HepG2 (cell line): ENCODE data around the gene ELP4. TPM values are rescaled to one million over a fixed set of nuclear protein-coding genes. Genes with fewer than 3 reads are reported as not detected.

Experiments
- ATAC-seq: fragments of 200-7000 bp; cut with Tn5 transposase; 3 replicates; pipeline ENCODE4 v1.9.1; 2020; ENCODE audit warnings: mild to moderate bottlenecking, moderate library complexity
- BruUV-seq: library from RNA; stranded (reverse); fragments of 400-500 nt; replicated peaks from 2 replicates; lab custom pipeline; 2021; lab: Mats Ljungman, UMichigan
- CTCF ChIA-PET: fragments of 300-600 bp; formaldehyde crosslinking; extraction: SDS; loops from one replicate; lab custom pipeline; 2021; ENCODE audit warnings: low total read pairs, inconsistent platforms, low intra/inter-chr PET ratio; lab: Yijun Ruan, JAX
- POLR2A ChIA-PET: fragments of 350-600 bp; sonication (Branson Sonifier 250); formaldehyde crosslinking; loops from one replicate; lab custom pipeline; 2020; ENCODE audit warnings: antibody characterized with exemption, inconsistent platforms; lab: Yijun Ruan, JAX
- DNase-seq: peaks from one replicate; pipeline ENCODE4 v3.0.0-alpha.2; 2015; ENCODE audit warnings: low spot score
- FAIRE-seq: peaks from 3 replicates; lab custom pipeline; 2011; peaks lifted over from hg19 to GRCh38; lab: Jason Lieb, UNC
- H2AFZ ChIP-seq: one replicate; pipeline ENCODE4 v1.6.1; 2011; ENCODE audit warnings: low read length, inconsistent platforms
- H3K27ac ChIP-seq: fragments of 300-600 bp; 3 replicates; pipeline ENCODE4 v1.8.0; 2011; ENCODE audit warnings: mixed run types, mild to moderate bottlenecking, mixed read lengths, low read length, inconsistent platforms; ENCODE audit not compliant: insufficient read depth; ENCODE audit errors: extremely low read length
- H3K27me3 ChIP-seq, 2 experiments: fragments of 200-600 bp in 1 of 2; 2 replicates in 1 of 2; 3 replicates in 1 of 2; pipeline versions ENCODE4 v1.6.0 to v1.8.0; 2011; ENCODE audit warnings: low read length in 2 of 2, mild to moderate bottlenecking in 2 of 2, moderate library complexity in 2 of 2, inconsistent platforms in 1 of 2; ENCODE audit not compliant: insufficient read depth in 2 of 2, control insufficient read depth in 1 of 2
- H3K36me3 ChIP-seq, 2 experiments: fragments of 200-600 bp in 1 of 2; replicated peaks in 1 of 2; 2 replicates in 1 of 2; 3 replicates in 1 of 2; pipeline versions ENCODE4 v1.5.1 to v1.8.0; 2011; ENCODE audit warnings: low read length in 2 of 2, inconsistent platforms in 1 of 2; ENCODE audit not compliant: insufficient read depth in 2 of 2, control insufficient read depth in 1 of 2
- H3K4me1 ChIP-seq: 2 replicates; pipeline ENCODE4 v1.5.1; 2012; ENCODE audit warnings: low read length, inconsistent platforms; ENCODE audit not compliant: insufficient read depth
- H3K4me2 ChIP-seq: 2 replicates; pipeline ENCODE4 v1.6.0; 2011; ENCODE audit warnings: low read depth, low read length, inconsistent platforms
- H3K4me3 ChIP-seq, 3 experiments: fragments of 200-600 bp in 1 of 3; sonication (generic), shearing (Covaris generic) in 1 of 3; replicated peaks in 1 of 3; 2 replicates each; pipeline ENCODE4 v1.5.1; 2011 to 2016; ENCODE audit warnings: low read length in 3 of 3, inconsistent platforms in 2 of 3, low read depth in 2 of 3, mild to moderate bottlenecking in 2 of 3, control low read depth in 1 of 3, mixed read lengths in 1 of 3; ENCODE audit not compliant: insufficient read depth in 1 of 3
- H3K79me2 ChIP-seq: one replicate; pipeline ENCODE4 v1.6.1; 2011; ENCODE audit warnings: low read length, inconsistent platforms; ENCODE audit not compliant: insufficient read depth
- H3K9ac ChIP-seq: 2 replicates; pipeline ENCODE4 v1.6.0; 2011; ENCODE audit warnings: mild to moderate bottlenecking, low read depth, low read length, inconsistent platforms; ENCODE audit not compliant: insufficient read depth
- H3K9me3 ChIP-seq: 2 replicates; pipeline ENCODE4 v1.5.1; 2012; ENCODE audit warnings: mild to moderate bottlenecking, low read length
- H4K20me1 ChIP-seq: 2 replicates; pipeline ENCODE4 v1.6.0; 2011; ENCODE audit warnings: inconsistent platforms, mild to moderate bottlenecking, low read length, moderate library complexity; ENCODE audit not compliant: insufficient read depth
- BCL3 ChIP-seq: sonication (generic); formaldehyde crosslinking; IDR thresholded peaks from 2 replicates; pipeline ENCODE4 v1.5.1; 2020; ENCODE audit warnings: mild to moderate bottlenecking, missing genetic modification reagents, moderate library complexity
- HNF4G ChIP-seq, 2 experiments: sonication (generic) in 1 of 2; formaldehyde crosslinking in 1 of 2; IDR thresholded peaks; 2 replicates each; pipeline versions ENCODE4 v1.4.0 to v1.6.1; 2011 to 2020; ENCODE audit warnings: borderline replicate concordance in 2 of 2, low read depth in 2 of 2, mild to moderate bottlenecking in 2 of 2, low read length in 1 of 2, missing genetic modification reagents in 1 of 2, moderate library complexity in 1 of 2
- JDP2 ChIP-seq: sonication (generic); formaldehyde crosslinking; IDR thresholded peaks from 2 replicates; pipeline ENCODE4 v1.8.1; 2022; ENCODE audit warnings: missing genetic modification reagents, borderline replicate concordance
- RAD21 ChIP-seq: fragments of 450-650 bp; formaldehyde crosslinking; IDR thresholded peaks from 2 replicates; pipeline ENCODE4 v1.5.0; 2020; ENCODE audit warnings: mild to moderate bottlenecking
- ZXDC ChIP-seq: sonication (generic); formaldehyde crosslinking; IDR thresholded peaks from 2 replicates; pipeline ENCODE4 v1.5.0; 2020; ENCODE audit warnings: mild to moderate bottlenecking, missing genetic modification reagents
- WGBS: methylation state at CpG from one replicate; pipeline ENCODE4 v1.1.6; 2017; ENCODE audit warnings: low lambda C conversion rate; 5-methylcytosine and 5-hydroxymethylcytosine counted together
- in situ Hi-C: cut with HindIII; loops from 2 replicates; pipeline ENCODE4 v1.10.0; 2017; ENCODE audit warnings: low pct_unique_long_range_greater_than_20kb; ENCODE audit not compliant: extremely low pct_ligation_motif_present
- intact Hi-C: fragments of 100-400 bp; cut with micrococcal nuclease; formaldehyde crosslinking; loops from one replicate; pipeline ENCODE4 v1.10.0; 2022; ENCODE audit not compliant: unreplicated experiment
- polyA plus RNA-seq, 8 experiments: library from polyadenylated mRNA; depleted of rRNA in 3 of 8; stranded (reverse) in 7 of 8; unstranded in 1 of 8; fragments of >200 nt; fragmentation: Illumina TruSeq in 4 of 8; extraction: Trizol in 4 of 8; gene quantifications; 2 replicates each; pipeline versions ENCODE4 v1.2.1 to v1.2.3, GENCODE V29; 2011 to 2016; ENCODE audit warnings: low read depth in 4 of 8, missing spikeins in 1 of 8, mixed read lengths in 1 of 8; ENCODE audit not compliant: insufficient read depth in 1 of 8
- total RNA-seq, 5 experiments: library from RNA; depleted of rRNA; stranded (reverse); fragments of >200 nt; fragmentation: Illumina TruSeq; extraction: Trizol; gene quantifications; 2 replicates each; pipeline ENCODE4 v1.2.3, GENCODE V29; 2016; ENCODE audit warnings: low read depth in 1 of 5

ELP4 gene
- total and polyA plus RNA-seq, 2 of the 13 experiments (the other 11 are each of a cell fraction or from before 2014, with no cell fraction given), result 12.8 to 19.1 TPM

GRCh38 chr11:31795706-31796498, 286.3 kb downstream of the ELP4 start:
- intact Hi-C loops, result no loop called here
- in situ Hi-C loops, result no loop called here
- no peaks in the 10 kb centered on the region; a peak in 1 of 5 replicates for H3K27me3 ChIP-seq

More at GRCh38 chr11:31795706-31796498, 286.3 kb downstream of the ELP4 start:
- no TSS peak for BruUV-seq
- POLR2A ChIA-PET, result no interaction called here
- H4K20me1 ChIP-seq, result no peaks in the 10 kb centered on the region
- TF ChIP-seq RAD21 (CRISPR knock-in tag), result no peak
- no peak for TF ChIP-seq JDP2 (CRISPR knock-in tag)
- no peak for TF ChIP-seq BCL3 (CRISPR knock-in tag)
- TF ChIP-seq HNF4G (IDR thresholded peaks at IDR 0.05; ENCODE audit: borderline replicate concordance, low read depth, low read length), result no peak
- no peak for TF ChIP-seq HNF4G (CRISPR knock-in tag; IDR thresholded peaks at IDR 0.05; ENCODE audit: borderline replicate concordance, low read depth)
- TF ChIP-seq ZXDC (CRISPR knock-in tag), result no peak
- TF ChIP-seq, all 625 proteins: peak for 0
- H3K4me3 ChIP-seq, result no peak overlapping the region
- H3K4me1 ChIP-seq, result no peaks in the 10 kb centered on the region
- WGBS, result 89% methylated on average over 20 of the region's 22 CpGs
- no peak overlapping the region for H3K9ac ChIP-seq
- H3K27ac ChIP-seq, result no peak overlapping the region
- H3K9me3 ChIP-seq, result no peaks in the 10 kb centered on the region
- no peak for DNase-seq
- ATAC-seq, result no peak
- CTCF ChIA-PET, result no interaction called here
- no peaks in the 10 kb centered on the region for H3K79me2 ChIP-seq
- H3K36me3 ChIP-seq, result no peaks in the 10 kb centered on the region
- no peak overlapping the region for H3K4me2 ChIP-seq
- no peak for FAIRE-seq
- H2AFZ ChIP-seq, result no peak overlapping the region
